Measurements from ENCODE around the gene LRRTM4. TPM values are rescaled to one million over a fixed set of nuclear protein-coding genes. Genes with fewer than 3 reads are reported as not detected.
"Not testable (repeated sequence)": the region's sequence is repeated elsewhere in the genome, so short reads cannot be mapped to it uniquely, and the experiment has no call there.

Gene LRRTM4
- total RNA-seq, 1 donor from 2014 or later: 18.1 TPM

- DNase-seq (ENCODE audit: low spot score) (no peak), ATAC-seq (no peak)
- intact Hi-C loops (cut with DNase I): no loop called here
Measured at GRCh38 chr2:77193858-77194448, 328.2 kb downstream of the LRRTM4 start.

- intact Hi-C loops (cut with DNase I): no loop called here
- no peak for ATAC-seq
- DNase-seq (ENCODE audit: low spot score): no peak
Measured at GRCh38 chr2:77192811-77193289, 329.3 kb downstream of the LRRTM4 start.

GRCh38 chr2:77191665-77192064 is 330.5 kb downstream of the LRRTM4 start:
- intact Hi-C loops (cut with DNase I): no loop called here
- ATAC-seq: no peak
- DNase-seq (ENCODE audit: low spot score): no peak

GRCh38 chr2:77190721-77191346 is 331.3 kb downstream of the LRRTM4 start:
- intact Hi-C loops (cut with DNase I): no loop called here
- DNase-seq (ENCODE audit: low spot score) (no peak), ATAC-seq (no peak)

- DNase-seq (ENCODE audit: low spot score): no peak
- intact Hi-C loops (cut with DNase I): no loop called here
- ATAC-seq: no peak
Measured at GRCh38 chr2:77185052-77185451, 337.1 kb downstream of the LRRTM4 start.

GRCh38 chr2:77179297-77179696 is 342.9 kb downstream of the LRRTM4 start:
- intact Hi-C loops (cut with DNase I): no loop called here
- ATAC-seq: no peak
- no peak for DNase-seq (ENCODE audit: low spot score)

- DNase-seq (ENCODE audit: low spot score); intact Hi-C loops (cut with DNase I): not testable (repeated sequence)
Measured at GRCh38 chr2:77175266-77175780, 346.9 kb downstream of the LRRTM4 start.

GRCh38 chr2:77169426-77169825 is 352.8 kb downstream of the LRRTM4 start:
- intact Hi-C loops (cut with DNase I): no loop called here
- DNase-seq (ENCODE audit: low spot score) (no peak), ATAC-seq (no peak)

More at GRCh38 chr2:77175266-77175780, 346.9 kb downstream of the LRRTM4 start:
- ATAC-seq: not testable (repeated sequence)

- ATAC-seq; DNase-seq (ENCODE audit: low spot score); intact Hi-C loops (cut with DNase I): not testable (repeated sequence)
Measured at GRCh38 chr2:77164021-77164420, 358.2 kb downstream of the LRRTM4 start.

GRCh38 chr2:77161009-77161408 is 361.2 kb downstream of the LRRTM4 start:
- intact Hi-C loops (cut with DNase I): no loop called here
- no peak for DNase-seq (ENCODE audit: low spot score)
- no peak for ATAC-seq

- no peak for DNase-seq (ENCODE audit: low spot score)
- ATAC-seq: no peak
- intact Hi-C loops (cut with DNase I): no loop called here
Measured at GRCh38 chr2:77156599-77156998, 365.6 kb downstream of the LRRTM4 start.

- DNase-seq (ENCODE audit: low spot score) (no peak), ATAC-seq (no peak)
- intact Hi-C loops (cut with DNase I): no loop called here
Measured at GRCh38 chr2:77155511-77155910, 366.7 kb downstream of the LRRTM4 start.

GRCh38 chr2:77149565-77149964 is 372.6 kb downstream of the LRRTM4 start:
- intact Hi-C loops (cut with DNase I): no loop called here
- ATAC-seq: no peak
- no peak for DNase-seq (ENCODE audit: low spot score)

- ATAC-seq (no peak), DNase-seq (ENCODE audit: low spot score) (no peak)
- intact Hi-C loops (cut with DNase I): no loop called here
Measured at GRCh38 chr2:77147153-77147552, 375.0 kb downstream of the LRRTM4 start.

- ATAC-seq: no peak
- intact Hi-C loops (cut with DNase I): no loop called here
- DNase-seq (ENCODE audit: low spot score): no peak
Measured at GRCh38 chr2:77144772-77145171, 377.4 kb downstream of the LRRTM4 start.

GRCh38 chr2:77142141-77142540 is 380.0 kb downstream of the LRRTM4 start:
- no peak for ATAC-seq

GRCh38 chr2:77128479-77128878 is 393.7 kb downstream of the LRRTM4 start:
- ATAC-seq; intact Hi-C loops (cut with DNase I); DNase-seq (ENCODE audit: low spot score): not testable (repeated sequence)

More at GRCh38 chr2:77142141-77142540, 380.0 kb downstream of the LRRTM4 start:
- intact Hi-C loops (cut with DNase I): no loop called here
- no peak for DNase-seq (ENCODE audit: low spot score)

- no peak for ATAC-seq
Measured at GRCh38 chr2:77127345-77127744, 394.8 kb downstream of the LRRTM4 start.

GRCh38 chr2:77121518-77121917 is 400.7 kb downstream of the LRRTM4 start:
- no peak for DNase-seq (ENCODE audit: low spot score)
- no peak for ATAC-seq
- intact Hi-C loops (cut with DNase I): no loop called here

More at GRCh38 chr2:77127345-77127744, 394.8 kb downstream of the LRRTM4 start:
- no peak for DNase-seq (ENCODE audit: low spot score)
- intact Hi-C loops (cut with DNase I): no loop called here

GRCh38 chr2:77119333-77119732 is 402.8 kb downstream of the LRRTM4 start:
- no peak for DNase-seq (ENCODE audit: low spot score)
- intact Hi-C loops (cut with DNase I): no loop called here
- no peak for ATAC-seq

Data from sciatic nerve (tissue), 2 donors.